Heart right ventricle (tissue), 16 donors: ENCODE measurements around the gene LRP1B. TPM values are rescaled to one million over a fixed set of nuclear protein-coding genes. Genes with fewer than 3 reads are reported as not detected.

ENCODE experiments used
- ATAC-seq, 8 donors: fragments of 200-7000 bp; cut with Tn5 transposase; one replicate each; pipeline ENCODE4 v1.9.1; 2020; ENCODE audit warnings: mild to moderate bottlenecking in 8 of 8, moderate library complexity in 8 of 8, moderate number of reproducible peaks in 1 of 8
- DNase-seq, 2 donors: peaks; one replicate each; pipeline ENCODE4 v3.0.0-alpha.2; 2020
- H3K27ac ChIP-seq, 10 donors: fragments of 200-600 bp; sonication (generic) in 2 of 10; one replicate each; pipeline versions ENCODE4 v1.5.0 to v1.8.0; 2020 to 2022; ENCODE audit warnings: mild to moderate bottlenecking in 3 of 10
- H3K27me3 ChIP-seq, 7 donors: fragments of 200-600 bp; one replicate each; pipeline ENCODE4 v1.8.0; 2021 to 2022; ENCODE audit warnings: mild to moderate bottlenecking in 2 of 7
- H3K36me3 ChIP-seq, 9 donors: fragments of 200-600 bp; sonication (generic) in 1 of 9; one replicate each; pipeline versions ENCODE4 v1.5.0 to v1.8.0; 2020 to 2022; ENCODE audit warnings: mild to moderate bottlenecking in 2 of 9
- H3K4me1 ChIP-seq, 9 donors: fragments of 200-600 bp; sonication (generic) in 1 of 9; one replicate each; pipeline versions ENCODE4 v1.5.0 to v1.8.0; 2020 to 2022; ENCODE audit warnings: mild to moderate bottlenecking in 4 of 9
- H3K4me3 ChIP-seq, 10 donors: fragments of 200-600 bp; sonication (generic) in 2 of 10; one replicate each; pipeline versions ENCODE4 v1.5.0 to v1.8.0; 2020 to 2022; ENCODE audit warnings: mild to moderate bottlenecking in 7 of 10, moderate library complexity in 2 of 10
- H3K9me3 ChIP-seq, 11 donors: fragments of 200-600 bp in 10 of 11; sonication (generic) in 2 of 11; one replicate each; pipeline versions ENCODE4 v1.5.0 to v1.8.0; 2013 to 2022; ENCODE audit warnings: mild to moderate bottlenecking in 2 of 11, control low read depth in 1 of 11, moderate library complexity in 1 of 11
- WGBS, 2 donors: extraction: QIAGEN DNeasy Blood & Tissue Kit; methylation state at CpG; one replicate each; pipeline ENCODE4 v1.1.7; 2013; ENCODE audit warnings: inconsistent platforms in 1 of 2; 5-methylcytosine and 5-hydroxymethylcytosine counted together
- intact Hi-C, 10 donors: fragments of 100-400 bp; cut with DNase I; formaldehyde crosslinking; loops; one replicate each; pipeline versions ENCODE4 v1.11.1 to v1.14.2; 2022
- polyA plus RNA-seq, 2 donors: library from polyadenylated mRNA; stranded (reverse); fragments of 200-250 nt; gene quantifications; one replicate each; pipeline ENCODE4 v1.2.3, GENCODE V29; 2013
- total RNA-seq, 10 donors: library from RNA; stranded (reverse); fragmentation: NEBNext Ultra II Directional in 3 of 10; extraction: Animal tissue kit (Norgen Biotek cat#: 25700) in 3 of 10; gene quantifications; one replicate each; pipeline versions ENCODE4 v1.2.1 to v1.2.4, GENCODE V29; 2021 to 2023
- TF ChIP-seq, protein P1 (sequence below), 9 donors: fragments of 200-600 bp; sonication (generic) in 2 of 9; IDR thresholded peaks; one replicate each; pipeline versions ENCODE4 v1.5.0 to v1.8.0; 2021 to 2022; ENCODE audit warnings: antibody characterized with exemption in 9 of 9, mild to moderate bottlenecking in 5 of 9, moderate library complexity in 1 of 9
- donor health status: Arrhythmogenic right ventricular cardiomyopathy.
- donor health status: ischemic (EF 13 %, LVEDD 7.1; RV severe dilation, severe dysfunction).
- donor health status: healthy with polysubstance abuse.
- donor health status: DM: no; HTN: yes; CAD: no.
- donor health status: DM: no; HTN: no; CAD: no.
- donor health status: ischemic (EF 25% LVEDD 6.9; RV normal size, moderate dysfunction).
- donor health status: ischemic (EF 25% LVEDD 5.7; RV mildly dilated, moderate dysfunction).
- donor health status: healthy.
- donor health status: DM: yes; HTN: yes; CAD: no.
- donor health status: Ischemic cardiomyopathy.
- donor health status: ischemic (EF 35%, LVEDD 5.7; RV mildly dilated, moderate dysfunction).
- donor health status: nonischemic (EF 11% LVEDD 7.7; RV severe dilation, severe dysfunction).
- donor health status: DM: yes; HTN: yes; CAD: no.
- donor health status: PGD.
- donor health status: ischemic (EF 29% LVEDD 5.4; RV normal size, mild dysfunction).
- donor health status: nonischemic (EF 23%, LVEDD 6.1; RV moderate dilation, normal function).

The LRP1B gene
- total and polyA plus RNA-seq, 12 donors: 0.02 to 0.27 (median 0.14) TPM; not detected in 1

DNA sequence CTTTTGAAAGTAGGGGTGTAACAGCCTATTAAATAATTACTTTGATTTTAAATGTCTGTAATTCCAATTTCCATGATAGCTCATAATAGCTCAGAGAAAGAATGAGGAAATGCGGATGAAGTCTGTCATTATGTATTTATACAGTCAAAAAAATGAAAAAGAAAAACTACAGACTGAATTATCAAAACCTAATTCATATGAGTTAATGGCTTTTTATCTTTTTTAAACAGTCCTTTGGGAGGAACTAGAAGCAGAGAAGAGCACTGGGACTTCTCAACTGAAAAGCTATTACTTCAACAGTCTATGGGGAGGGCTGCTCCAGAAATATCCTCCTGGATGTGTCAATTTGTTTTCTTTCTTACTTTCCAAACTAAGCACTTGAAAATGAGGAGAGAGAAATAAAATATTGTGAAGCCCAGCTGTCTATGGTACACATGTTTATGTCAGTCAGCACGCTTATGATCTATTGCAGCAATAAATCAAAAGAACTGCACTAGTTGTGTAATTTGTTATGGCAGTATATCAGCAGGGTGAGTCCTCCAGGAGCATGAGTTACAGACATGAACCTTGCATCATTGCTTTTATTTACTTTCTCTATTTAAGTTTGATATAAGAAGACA lies 1550.2 kb downstream of the LRP1B start:
- Histone ChIP-seq H3K4me3 (no peak overlapping the region), H3K4me1 (no peaks in the 10 kb centered on the region), H3K9me3 (no peaks in the 10 kb centered on the region), H3K36me3 (no peaks in the 10 kb centered on the region), H3K27me3 (no peaks in the 10 kb centered on the region), H3K27ac (no peak overlapping the region)
- intact Hi-C loops: loop anchor here in 1 of 10 donors (5.0 kb wide), 1 partner anchor 298 kb away; no protein-coding TSS in a partner anchor
- 62 to 70% methylated on average over 2 of the region's 2 CpGs for WGBS, 2 donors
- DNase-seq (no peak), ATAC-seq (no peak)
- TF ChIP-seq, protein P1, sequence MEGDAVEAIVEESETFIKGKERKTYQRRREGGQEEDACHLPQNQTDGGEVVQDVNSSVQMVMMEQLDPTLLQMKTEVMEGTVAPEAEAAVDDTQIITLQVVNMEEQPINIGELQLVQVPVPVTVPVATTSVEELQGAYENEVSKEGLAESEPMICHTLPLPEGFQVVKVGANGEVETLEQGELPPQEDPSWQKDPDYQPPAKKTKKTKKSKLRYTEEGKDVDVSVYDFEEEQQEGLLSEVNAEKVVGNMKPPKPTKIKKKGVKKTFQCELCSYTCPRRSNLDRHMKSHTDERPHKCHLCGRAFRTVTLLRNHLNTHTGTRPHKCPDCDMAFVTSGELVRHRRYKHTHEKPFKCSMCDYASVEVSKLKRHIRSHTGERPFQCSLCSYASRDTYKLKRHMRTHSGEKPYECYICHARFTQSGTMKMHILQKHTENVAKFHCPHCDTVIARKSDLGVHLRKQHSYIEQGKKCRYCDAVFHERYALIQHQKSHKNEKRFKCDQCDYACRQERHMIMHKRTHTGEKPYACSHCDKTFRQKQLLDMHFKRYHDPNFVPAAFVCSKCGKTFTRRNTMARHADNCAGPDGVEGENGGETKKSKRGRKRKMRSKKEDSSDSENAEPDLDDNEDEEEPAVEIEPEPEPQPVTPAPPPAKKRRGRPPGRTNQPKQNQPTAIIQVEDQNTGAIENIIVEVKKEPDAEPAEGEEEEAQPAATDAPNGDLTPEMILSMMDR (IDR thresholded peaks at IDR 0.05): no peak

DNA sequence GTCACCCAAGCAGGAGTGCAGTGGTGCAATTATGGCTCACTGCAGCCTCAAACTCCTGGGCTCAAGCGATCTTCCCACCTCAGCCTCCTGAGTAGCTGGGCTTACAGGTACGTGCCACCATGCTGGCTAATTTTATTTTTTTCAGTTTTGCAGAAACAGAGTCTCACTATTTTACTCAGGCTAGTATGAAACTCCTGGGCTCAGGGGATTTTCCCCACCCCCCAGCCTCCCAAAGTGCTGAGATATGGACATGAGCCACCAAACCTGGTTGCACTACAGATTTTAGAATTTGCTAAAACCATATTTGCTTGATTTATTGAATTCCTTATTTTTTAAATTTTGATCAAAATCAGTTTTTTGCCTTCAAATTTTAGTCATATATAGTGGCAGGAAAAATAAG lies 1553.4 kb downstream of the LRP1B start:
- DNase-seq (no peak), ATAC-seq (no peak)
- Histone ChIP-seq H3K9me3 (no peaks in the 10 kb centered on the region), H3K4me3 (no peak overlapping the region), H3K4me1 (no peaks in the 10 kb centered on the region), H3K27me3 (no peaks in the 10 kb centered on the region), H3K36me3 (no peaks in the 10 kb centered on the region), H3K27ac (no peak overlapping the region)
- WGBS, 2 donors: 87 to 90% methylated on average over 2 of the region's 2 CpGs
- intact Hi-C loops: no loop called here
- TF ChIP-seq, protein P1 (IDR thresholded peaks at IDR 0.05): no peak

DNA sequence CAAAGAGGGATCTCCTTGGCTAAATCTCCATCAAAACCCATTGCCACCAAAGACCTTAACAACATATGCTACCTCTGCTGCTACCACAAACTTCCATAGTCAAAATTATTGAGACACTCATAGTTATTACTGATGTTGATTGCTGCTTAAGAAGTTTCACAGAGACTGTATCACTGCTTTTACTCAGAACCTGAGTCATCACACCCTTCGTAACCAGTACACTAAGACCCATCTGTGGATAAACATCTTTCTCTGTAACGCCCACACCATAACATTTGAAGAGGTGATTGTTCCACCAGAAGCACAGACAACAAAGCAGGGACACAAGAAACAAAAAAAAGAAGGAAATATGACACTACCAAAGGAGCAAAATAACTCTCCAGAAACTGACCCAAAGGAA lies 1563.1 kb downstream of the LRP1B start:
- Histone ChIP-seq H3K9me3 (peaks cover 0 to 20% (median 0%) of the 10 kb centered on the region in 11 donors), H3K4me1 (no peaks in the 10 kb centered on the region), H3K27ac (no peak overlapping the region), H3K36me3 (no peaks in the 10 kb centered on the region), H3K4me3 (no peak overlapping the region), H3K27me3 (no peaks in the 10 kb centered on the region)
- intact Hi-C loops: no loop called here
- no peak for ATAC-seq
- WGBS, 2 donors: 88 to 95% methylated on average over 2 of the region's 2 CpGs
- TF ChIP-seq, protein P1 (IDR thresholded peaks at IDR 0.05): no peak
- DNase-seq: no peak

DNA sequence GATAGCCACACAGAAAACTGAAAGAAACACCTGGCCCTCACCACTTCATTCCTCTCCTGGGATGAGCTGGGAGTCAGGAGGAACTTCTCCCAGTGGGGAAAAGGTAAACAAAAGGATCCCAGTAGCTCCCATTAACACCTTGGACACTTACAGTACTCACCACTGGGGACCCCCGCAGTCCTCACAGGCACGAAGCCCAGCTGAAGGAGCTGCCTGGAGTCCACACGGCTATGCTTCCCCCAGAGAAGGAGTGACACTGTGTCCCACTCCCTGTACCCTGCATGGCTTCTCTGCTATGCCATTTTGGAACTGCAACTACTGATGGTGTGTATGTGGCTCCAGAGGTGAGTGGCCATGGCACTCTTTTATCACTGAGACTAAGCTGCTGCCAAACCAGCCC lies 1565.1 kb downstream of the LRP1B start:
- H3K4me1 ChIP-seq: no peaks in the 10 kb centered on the region
- WGBS, 2 donors: 55 to 62% methylated on average over 3 of the region's 3 CpGs
- DNase-seq: no peak
- TF ChIP-seq, protein P1 (IDR thresholded peaks at IDR 0.05): no peak
- H3K36me3 ChIP-seq: no peaks in the 10 kb centered on the region
- H3K27ac ChIP-seq: no peak overlapping the region
- H3K9me3 ChIP-seq: peaks cover 0 to 20% (median 0%) of the 10 kb centered on the region in 11 donors
- no peaks in the 10 kb centered on the region for H3K27me3 ChIP-seq
- intact Hi-C loops: no loop called here
- H3K4me3 ChIP-seq: no peak overlapping the region
- ATAC-seq: no peak
